ENCODE measurements around the gene F8.

DNA sequence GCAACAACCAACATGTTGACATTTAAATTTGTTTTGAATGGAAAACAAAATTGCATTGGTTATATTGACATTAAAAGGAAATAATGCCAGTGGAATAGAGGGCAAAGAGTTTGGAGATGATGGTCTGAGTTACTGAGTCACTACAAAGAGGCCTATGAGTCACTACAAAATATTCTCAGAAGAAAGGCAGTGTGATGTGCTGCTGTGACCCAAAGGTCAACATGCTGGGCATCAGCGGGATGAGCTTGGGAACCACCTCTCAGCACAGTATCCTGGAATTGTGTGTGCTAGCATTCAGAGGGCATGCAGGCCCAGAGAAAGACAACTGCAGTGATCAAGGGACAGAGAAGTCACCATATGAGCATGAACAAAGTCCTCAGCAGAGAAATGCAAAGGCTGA lies 45.6 kb upstream of the F8 start:
- TF ChIP-seq, protein P1, sequence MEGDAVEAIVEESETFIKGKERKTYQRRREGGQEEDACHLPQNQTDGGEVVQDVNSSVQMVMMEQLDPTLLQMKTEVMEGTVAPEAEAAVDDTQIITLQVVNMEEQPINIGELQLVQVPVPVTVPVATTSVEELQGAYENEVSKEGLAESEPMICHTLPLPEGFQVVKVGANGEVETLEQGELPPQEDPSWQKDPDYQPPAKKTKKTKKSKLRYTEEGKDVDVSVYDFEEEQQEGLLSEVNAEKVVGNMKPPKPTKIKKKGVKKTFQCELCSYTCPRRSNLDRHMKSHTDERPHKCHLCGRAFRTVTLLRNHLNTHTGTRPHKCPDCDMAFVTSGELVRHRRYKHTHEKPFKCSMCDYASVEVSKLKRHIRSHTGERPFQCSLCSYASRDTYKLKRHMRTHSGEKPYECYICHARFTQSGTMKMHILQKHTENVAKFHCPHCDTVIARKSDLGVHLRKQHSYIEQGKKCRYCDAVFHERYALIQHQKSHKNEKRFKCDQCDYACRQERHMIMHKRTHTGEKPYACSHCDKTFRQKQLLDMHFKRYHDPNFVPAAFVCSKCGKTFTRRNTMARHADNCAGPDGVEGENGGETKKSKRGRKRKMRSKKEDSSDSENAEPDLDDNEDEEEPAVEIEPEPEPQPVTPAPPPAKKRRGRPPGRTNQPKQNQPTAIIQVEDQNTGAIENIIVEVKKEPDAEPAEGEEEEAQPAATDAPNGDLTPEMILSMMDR (IDR thresholded peaks at IDR 0.05): no peak
- no peak for TF ChIP-seq POLR2A (IDR thresholded peaks at IDR 0.05)
